Panc1 (cell line): ENCODE data around the gene CBFB.

Experiments used
- CTCF ChIP-seq: fragments of 450-650 bp; IDR thresholded peaks from 2 replicates; pipeline ENCODE4 v1.5.1; 2017; ENCODE audit warnings: mild to moderate bottlenecking
- REST ChIP-seq, 2 experiments: IDR thresholded peaks; 2 replicates each; pipeline ENCODE4 v1.6.1; 2011 to 2012; ENCODE audit warnings: low read depth in 2 of 2, control low read depth in 1 of 2, low read length in 1 of 2, mild to moderate bottlenecking in 1 of 2, moderate library complexity in 1 of 2; ENCODE audit not compliant: insufficient read depth in 1 of 2
- SIN3A ChIP-seq: IDR thresholded peaks from 2 replicates; pipeline ENCODE4 v1.6.1; 2012; ENCODE audit warnings: low read depth, mild to moderate bottlenecking, low read length, moderate library complexity, borderline replicate concordance; ENCODE audit not compliant: insufficient read depth
- TCF7L2 ChIP-seq: IDR thresholded peaks from 2 replicates; pipeline ENCODE4 v1.6.1; 2011; ENCODE audit warnings: mild to moderate bottlenecking, low read depth, low read length, inconsistent platforms

GRCh38 chr16:67108489-67108888 lies 79.5 kb downstream of the CBFB start:
- no peak for TF ChIP-seq CTCF
- no peak for TF ChIP-seq SIN3A
- TF ChIP-seq TCF7L2: no peak
- no peak for TF ChIP-seq REST (IDR thresholded peaks at IDR 0.05; ENCODE audit: insufficient read depth in 1 of 2, low read depth in 2 of 2, low read length in 1 of 2)
